Measurements from ENCODE around the gene CCDC87.

CCDC87 gene

DNA sequence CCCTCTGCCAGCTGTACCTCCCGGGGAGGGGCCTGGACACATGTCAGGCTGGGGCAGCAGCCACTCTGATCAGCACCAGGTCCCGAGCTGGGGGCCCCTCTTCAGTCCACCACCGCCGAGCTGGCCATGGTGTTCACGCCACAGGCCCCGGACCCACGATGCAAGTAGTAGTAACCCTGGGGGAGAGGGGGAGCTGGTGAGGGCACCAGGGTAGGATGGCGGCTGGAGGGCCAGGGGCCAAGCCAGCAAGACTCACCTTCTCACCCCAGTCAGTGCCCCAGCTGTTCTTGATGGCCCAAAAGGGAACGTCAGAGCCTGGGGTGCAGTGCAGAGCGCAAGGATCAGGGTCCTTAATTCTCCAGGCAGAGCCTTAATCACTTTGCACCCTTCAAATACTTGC lies 29.0 kb downstream of the CCDC87 start:
- no peak overlapping the region for H3K4me3 ChIP-seq (ENCODE audit: low read depth, low read length)
- TF ChIP-seq, protein P1, sequence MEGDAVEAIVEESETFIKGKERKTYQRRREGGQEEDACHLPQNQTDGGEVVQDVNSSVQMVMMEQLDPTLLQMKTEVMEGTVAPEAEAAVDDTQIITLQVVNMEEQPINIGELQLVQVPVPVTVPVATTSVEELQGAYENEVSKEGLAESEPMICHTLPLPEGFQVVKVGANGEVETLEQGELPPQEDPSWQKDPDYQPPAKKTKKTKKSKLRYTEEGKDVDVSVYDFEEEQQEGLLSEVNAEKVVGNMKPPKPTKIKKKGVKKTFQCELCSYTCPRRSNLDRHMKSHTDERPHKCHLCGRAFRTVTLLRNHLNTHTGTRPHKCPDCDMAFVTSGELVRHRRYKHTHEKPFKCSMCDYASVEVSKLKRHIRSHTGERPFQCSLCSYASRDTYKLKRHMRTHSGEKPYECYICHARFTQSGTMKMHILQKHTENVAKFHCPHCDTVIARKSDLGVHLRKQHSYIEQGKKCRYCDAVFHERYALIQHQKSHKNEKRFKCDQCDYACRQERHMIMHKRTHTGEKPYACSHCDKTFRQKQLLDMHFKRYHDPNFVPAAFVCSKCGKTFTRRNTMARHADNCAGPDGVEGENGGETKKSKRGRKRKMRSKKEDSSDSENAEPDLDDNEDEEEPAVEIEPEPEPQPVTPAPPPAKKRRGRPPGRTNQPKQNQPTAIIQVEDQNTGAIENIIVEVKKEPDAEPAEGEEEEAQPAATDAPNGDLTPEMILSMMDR (IDR thresholded peaks at IDR 0.05; ENCODE audit: low read depth, low read length): no peak

DNA sequence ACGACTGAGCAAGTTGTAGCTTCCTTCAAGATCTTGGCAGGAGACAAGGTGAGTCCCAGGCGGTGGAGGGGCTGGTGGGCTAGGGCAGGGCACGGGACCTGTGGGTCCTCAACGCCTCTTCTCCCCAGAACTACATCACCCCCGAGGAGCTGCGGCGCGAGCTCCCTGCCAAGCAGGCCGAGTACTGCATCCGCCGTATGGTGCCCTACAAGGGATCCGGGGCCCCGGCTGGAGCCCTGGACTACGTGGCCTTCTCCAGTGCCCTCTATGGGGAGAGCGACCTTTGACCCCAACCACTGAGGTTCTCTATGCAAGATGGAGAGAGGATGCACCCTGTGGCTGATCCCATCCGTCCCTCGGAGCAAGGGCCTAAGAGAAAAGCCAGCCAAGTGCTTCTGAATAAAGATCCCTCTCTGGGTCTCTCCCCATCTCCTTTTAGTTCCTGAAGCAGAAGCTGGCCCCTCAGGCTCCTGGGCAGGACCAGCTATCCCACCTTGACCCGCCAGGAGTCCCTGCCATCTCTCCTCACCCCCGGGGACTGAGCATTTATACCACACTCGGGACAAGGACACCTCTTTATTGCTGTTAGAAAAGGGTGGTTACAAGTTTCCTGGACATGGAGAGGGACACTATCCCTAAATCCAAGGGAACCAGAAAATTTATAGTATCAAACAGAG lies 29.8 kb downstream of the CCDC87 start:
- TF ChIP-seq, protein P1 (IDR thresholded peaks at IDR 0.05; ENCODE audit: low read depth, low read length): no peak
- no peak overlapping the region for H3K4me3 ChIP-seq (ENCODE audit: low read depth, low read length)

DNA sequence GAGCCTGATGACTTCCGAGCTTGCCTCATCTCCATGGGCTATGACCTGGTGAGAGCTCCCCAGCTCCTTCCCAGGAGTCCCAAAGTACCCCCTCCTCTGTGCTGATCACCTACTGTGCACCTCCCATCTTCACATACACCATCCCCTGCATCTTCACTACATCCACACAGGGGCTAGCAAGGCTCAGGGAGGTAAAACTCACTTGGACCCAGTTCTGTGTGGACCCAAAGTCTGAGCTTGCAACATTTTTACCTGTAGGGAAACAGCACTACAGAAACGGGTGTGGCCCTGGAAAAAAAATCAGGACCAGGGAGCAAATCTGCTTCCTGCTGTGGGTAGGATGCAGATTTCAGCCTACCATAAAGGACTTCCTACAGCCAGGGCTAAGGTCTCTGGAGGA lies 30.6 kb downstream of the CCDC87 start:
- TF ChIP-seq, protein P1 (IDR thresholded peaks at IDR 0.05; ENCODE audit: low read depth, low read length): no peak

DNA sequence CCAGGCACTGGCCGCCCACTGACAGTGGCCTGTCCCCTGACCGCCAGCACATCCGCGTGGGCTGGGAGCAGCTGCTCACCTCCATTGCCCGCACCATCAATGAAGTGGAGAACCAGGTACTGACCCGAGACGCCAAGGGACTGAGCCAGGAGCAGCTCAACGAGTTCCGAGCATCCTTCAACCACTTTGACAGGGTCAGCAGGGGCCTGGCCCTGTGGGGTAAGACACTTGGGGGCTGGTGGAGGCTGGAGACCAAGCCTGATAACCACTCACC lies 31.0 kb downstream of the CCDC87 start:
- no peak overlapping the region for H3K4me3 ChIP-seq (ENCODE audit: low read depth, low read length)
- TF ChIP-seq, protein P1 (IDR thresholded peaks at IDR 0.05; ENCODE audit: low read depth, low read length): no peak

More for the DNA sequence above, 30.6 kb downstream of the CCDC87 start:
- H3K4me3 ChIP-seq (ENCODE audit: low read depth, low read length): no peak overlapping the region

DNA sequence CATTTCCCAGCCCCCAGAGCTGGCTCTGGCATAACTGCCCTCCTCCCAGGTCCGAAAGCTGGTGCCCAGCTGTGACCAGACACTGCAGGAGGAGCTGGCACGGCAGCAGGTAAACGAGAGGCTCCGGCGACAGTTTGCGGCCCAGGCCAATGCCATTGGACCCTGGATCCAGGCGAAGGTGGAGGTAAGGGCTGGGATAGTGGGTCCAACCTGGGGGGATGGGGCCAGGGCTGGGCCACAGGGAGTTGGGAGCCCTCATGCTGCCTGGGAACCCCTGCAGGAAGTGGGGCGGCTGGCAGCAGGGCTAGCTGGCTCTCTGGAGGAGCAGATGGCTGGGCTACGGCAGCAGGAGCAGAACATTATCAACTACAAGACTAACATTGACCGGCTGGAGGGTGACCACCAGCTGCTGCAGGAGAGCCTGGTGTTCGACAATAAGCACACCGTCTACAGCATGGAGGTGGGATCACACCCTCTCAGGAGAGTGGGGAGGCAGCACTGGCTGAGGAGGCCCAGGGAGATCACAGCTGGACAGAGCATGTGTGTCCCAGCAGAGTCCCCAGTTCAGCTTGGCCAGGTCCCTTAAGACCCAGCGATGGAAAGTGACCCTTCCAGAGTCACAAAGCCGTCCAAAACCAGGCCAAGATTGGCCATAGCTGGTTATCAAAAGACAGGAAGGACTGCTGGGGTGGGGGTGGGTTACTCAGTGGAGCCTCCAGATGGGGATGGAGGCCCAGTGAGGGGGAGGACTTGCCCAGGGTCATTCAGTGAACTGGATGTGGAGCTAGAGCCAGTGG lies 31.5 kb downstream of the CCDC87 start:
- TF ChIP-seq, protein P1 (IDR thresholded peaks at IDR 0.05; ENCODE audit: low read depth, low read length): no peak
- H3K4me3 ChIP-seq (ENCODE audit: low read depth, low read length): no peak overlapping the region

DNA sequence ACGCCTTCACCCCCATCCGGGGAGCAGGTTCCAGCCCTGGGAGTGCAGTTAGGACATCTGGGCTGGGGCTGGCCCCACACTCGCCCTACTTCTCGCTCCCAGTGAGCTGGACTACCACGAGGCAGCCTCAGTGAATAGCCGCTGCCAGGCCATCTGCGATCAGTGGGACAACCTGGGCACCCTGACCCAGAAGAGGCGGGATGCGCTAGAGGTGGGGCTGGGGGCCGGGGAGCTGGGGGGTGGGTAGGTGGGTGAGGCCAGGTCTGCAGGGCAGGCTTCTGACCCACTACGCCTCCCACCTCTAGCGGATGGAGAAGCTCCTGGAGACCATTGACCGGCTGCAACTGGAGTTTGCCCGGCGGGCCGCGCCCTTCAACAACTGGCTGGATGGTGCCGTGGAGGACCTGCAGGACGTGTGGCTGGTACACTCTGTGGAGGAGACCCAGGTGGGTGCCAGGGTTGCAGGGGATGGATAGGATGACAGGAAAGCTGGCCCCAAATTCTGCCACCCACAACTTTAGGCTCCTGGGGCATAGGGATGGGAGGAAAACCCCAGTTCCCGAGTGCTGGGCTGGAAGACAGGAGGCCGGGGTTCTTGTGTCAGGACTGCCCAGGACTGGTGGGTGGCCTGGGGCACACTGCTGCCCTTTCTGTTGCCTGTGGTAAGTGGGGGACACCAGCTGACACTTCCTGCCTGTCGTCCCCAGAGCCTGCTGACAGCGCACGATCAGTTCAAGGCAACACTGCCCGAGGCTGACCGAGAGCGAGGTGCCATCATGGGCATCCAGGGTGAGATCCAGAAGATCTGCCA lies 32.8 kb downstream of the CCDC87 start:
- no peak overlapping the region for H3K4me3 ChIP-seq (ENCODE audit: low read depth, low read length)
- TF ChIP-seq, protein P1 (IDR thresholded peaks at IDR 0.05; ENCODE audit: low read depth, low read length): no peak
